GM21717 (cell line): ENCODE results near the gene CKAP2.
A peak's percentile ranks its signal among the peaks of the same experiment; 100 is the strongest.
"Not testable (repeated sequence)": the region's sequence is repeated elsewhere in the genome, so short reads cannot be mapped to it uniquely, and the experiment has no call there.

Experiments used
- ATAC-seq: cut with Tn5 transposase; IDR thresholded peaks from one replicate; pipeline ENCODE4 v1.9.1; 2021; ENCODE audit warnings: mild to moderate bottlenecking, moderate library complexity; ENCODE audit not compliant: unreplicated experiment

The CKAP2 gene

DNA sequence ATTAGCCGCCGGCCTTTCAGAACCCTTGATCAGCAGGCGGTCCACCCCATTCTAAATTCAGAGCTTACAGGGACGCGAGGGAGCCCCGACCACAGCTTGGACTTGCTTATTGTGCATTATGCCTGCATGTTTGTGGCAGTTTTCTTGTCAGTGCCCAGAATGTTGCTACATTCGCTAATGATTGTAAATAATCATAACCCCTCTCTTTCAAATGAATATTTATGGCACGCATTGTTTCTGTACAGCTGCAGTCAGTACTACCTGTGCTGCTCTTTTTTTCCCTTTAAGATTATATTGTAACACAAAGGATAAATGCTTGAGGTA, 4.5 kb upstream of the CKAP2 start:
- no peak for ATAC-seq

DNA sequence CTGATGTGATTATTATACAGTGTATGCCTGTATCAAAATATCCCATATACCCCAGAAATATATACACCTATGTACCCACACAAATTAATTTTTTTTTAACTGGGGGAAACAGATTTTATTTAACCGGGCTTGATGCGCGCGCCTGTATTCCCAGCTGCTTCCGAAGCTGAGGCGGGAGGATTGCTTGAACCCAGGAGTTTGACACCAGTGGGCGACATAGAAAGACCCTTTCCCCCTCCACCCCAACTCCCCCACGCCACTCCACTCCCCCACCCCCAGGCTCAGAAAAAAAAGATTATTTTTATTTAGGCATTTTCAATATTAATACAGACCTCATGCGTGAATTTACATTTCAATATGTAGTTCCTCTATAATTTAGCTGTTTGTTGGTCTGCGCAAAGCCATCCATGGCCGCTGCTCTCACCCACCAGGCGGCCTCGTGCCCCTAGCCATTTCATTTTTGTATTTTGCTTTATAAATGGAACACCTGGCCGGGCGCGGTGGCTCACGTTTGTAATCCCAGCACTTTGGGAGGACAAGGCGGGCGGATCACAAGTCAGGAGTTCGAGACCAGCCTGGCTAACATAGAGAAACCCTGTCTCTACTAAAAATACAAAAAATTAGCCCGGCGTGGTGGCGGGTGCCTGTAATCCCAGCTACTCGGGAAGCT, 4.0 kb upstream of the CKAP2 start:
- no peak for ATAC-seq

DNA sequence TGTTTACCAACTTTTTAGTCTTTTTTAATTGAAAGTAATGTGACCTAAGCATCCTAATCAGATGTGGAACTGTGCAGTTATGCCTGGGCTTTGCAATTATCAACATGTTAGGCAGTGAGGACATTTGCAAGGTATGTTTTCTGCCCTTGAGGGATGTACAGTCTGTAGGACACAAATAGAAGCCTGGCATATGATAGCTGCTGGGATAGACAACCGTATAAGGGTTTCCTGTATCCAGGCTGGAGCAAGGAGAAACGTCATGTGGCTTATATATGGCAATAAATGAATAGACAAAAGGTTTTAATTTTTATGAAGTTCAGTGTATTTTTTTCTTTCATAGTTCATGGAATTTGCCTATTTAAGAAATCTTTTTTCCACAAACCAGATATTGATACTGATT, 2.8 kb upstream of the CKAP2 start:
- no peak for ATAC-seq

DNA sequence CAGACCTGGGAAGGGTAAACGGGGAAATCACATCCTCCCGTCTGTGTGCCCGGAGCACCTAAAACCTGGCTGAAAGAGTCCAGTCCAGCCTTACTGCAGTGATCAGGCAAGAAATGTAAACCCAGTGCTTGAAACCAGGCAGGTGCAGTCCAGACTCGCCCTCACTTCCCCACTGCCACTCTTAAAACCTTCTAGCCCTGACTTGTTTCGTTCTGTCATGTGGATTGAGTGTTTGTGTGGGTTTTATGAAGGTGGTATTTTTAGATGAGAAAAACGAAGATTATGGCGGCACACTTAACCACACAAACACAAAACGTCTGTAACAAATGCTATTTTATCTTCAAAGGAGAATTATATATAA, 839 bp upstream of the CKAP2 start:
- ATAC-seq, result peak; percentile 35

DNA sequence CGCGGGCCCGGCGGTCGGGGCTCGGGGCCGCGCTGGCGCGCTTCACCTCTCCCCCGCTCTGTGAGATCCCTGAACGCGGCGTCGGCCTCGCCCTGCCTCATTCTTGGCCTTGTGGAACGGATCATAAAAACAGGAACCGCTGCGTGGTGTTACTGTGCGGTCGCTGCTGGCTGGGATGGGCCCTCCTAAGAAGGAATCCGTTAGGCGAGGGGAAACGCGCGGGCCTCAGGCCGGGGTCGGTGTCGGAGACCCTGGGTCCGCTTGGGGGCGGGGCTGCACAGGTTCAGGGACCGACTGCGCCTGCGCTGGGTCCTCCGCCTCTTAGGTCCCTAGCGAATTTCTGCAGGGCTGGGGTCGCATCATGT, 381 bp downstream of the CKAP2 start:
- peak; percentile 31 for ATAC-seq

DNA sequence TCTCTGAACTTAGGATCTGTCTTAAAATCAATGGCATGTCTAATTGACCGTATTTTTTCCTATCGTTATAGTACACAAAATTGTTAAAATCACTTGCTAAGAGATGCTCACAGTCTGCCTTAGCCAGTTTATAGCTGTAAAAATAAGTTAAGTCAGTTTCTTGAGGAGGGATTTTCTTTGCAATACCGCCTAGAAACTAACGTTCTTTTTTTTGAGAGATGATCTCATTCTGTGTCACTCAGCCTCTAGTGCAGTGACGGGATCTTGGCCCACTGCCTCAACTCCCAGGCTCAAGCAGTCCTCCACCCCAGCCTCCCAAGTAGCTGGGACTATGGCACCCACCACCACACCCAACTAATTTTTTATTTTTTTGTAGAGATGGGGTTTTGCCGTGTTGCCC, 4.4 kb downstream of the CKAP2 start:
- ATAC-seq, result no peak

DNA sequence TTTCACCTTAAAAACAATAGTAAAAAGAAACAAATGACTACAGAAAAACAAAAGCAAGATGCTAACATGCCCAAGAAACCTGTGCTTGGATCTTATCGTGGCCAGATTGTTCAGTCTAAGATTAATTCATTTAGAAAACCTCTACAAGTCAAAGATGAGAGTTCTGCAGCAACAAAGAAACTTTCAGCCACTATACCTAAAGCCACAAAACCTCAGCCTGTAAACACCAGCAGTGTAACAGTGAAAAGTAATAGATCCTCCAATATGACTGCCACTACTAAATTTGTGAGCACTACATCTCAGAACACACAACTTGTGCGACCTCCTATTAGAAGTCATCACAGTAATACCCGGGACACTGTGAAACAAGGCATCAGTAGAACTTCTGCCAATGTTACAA, 6.0 kb downstream of the CKAP2 start:
- ATAC-seq, result no peak

DNA sequence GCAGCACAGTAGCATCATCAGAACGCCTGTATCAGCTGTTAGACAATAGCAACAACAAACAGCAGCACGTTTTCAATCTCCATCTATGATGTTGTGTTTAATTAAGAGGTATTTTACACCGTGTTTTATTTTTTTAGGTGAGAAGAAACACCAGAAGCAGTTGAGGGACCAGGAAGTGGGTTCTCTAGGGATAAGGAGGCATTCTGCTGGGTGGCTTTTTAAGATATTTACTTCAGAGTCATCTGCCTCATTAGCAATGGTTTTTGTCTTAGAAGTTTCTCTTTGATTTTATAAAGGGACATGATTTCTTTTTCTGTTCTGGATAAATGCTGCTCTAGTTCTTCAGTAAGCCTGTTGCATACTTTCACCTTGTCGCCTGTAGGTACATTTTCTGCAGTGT, 8.2 kb downstream of the CKAP2 start:
- ATAC-seq, result no peak

DNA sequence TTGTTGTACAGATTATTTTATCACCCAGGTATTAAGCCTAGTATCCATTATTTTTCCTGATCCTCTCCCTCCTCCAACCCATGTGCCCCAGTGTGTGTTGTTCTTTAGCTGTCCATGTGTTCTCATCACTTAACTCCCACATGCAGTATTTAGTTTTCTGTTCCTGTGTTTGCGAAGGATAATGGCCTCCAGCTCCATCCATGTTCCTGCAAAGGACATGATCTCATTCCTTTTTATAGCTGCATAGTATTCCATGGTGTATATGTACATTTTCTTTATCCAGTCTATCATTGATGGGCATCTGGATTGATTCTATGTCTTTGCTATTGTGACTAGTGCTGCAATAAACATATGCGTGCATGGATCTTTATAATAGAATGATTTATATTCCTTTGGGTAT, 13.2 kb downstream of the CKAP2 start:
- not testable (repeated sequence) for ATAC-seq

DNA sequence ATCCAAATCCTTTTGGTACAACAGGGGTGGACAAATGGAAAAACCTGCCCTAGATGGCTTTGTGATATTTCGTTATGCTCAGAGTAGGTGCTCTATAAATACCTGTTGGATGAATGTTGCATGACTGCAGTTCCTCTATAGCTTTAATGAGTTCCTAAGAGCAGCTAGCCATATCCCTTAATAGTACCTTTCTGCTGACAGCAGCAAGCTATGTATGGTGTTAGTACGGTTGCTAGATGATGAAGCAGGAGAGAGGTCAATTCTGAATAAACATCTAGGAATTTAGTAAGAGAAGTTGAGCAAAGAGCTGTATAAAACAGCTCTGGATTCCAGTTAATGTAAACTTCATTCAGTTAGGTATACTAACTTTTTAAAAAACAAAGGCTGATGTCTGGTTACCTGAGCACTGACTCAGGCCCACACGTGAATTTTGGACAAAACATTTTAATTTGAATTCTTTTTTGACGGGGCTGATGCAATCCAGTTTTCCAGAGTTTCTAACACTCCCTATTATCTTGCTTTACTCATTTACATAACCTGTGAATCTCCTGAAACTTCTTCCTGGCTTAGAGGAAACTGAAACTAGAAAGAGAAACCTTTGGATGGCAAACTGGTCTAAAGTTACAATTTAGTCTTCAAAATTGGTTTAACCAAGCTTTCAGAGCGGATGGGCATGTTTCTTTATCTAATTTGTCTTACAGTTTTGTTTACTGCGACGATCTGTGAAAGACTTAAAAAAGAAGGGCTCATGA, 25.6 kb downstream of the CKAP2 start:
- not testable (repeated sequence) for ATAC-seq

DNA sequence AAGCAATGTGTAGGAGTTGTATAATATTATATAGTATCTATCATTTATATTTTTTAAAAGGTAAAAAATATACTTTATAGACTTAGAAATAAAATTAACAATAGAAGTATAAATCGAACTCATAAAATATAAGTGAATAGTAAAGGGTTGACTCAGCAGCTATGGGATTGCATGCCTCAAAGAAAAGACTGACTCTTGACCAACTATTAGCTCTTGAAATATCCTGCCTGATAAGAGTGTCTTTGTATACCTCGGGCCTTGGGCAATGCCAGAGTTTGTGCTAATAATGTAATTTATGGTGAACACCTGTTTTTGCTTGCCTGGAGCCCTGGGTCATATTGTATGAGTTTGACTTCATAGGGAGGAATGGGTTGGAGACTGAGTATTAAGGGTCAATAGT, 31.8 kb downstream of the CKAP2 start:
- not testable (repeated sequence) for ATAC-seq

DNA sequence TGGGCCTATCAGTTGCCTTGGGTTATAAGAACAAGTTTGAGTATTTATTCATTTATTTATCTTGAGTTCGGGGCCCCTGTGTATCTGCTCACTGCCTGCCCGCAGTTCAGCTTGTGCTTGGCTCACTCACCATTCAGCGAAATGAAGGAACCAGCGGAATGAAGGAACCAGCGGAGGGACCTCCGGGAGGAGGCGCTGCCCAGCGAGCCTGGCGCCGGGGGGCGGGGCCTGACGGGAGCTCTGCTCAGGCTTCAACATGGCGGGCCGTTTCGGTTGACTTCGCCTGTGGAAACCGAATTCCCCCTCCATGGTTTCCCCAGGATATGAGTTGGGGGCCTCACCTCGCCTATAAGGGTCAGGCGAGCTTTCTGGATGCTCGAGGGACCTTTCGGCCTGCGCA, 33.5 kb downstream of the CKAP2 start:
- ATAC-seq, result not testable (repeated sequence)

DNA sequence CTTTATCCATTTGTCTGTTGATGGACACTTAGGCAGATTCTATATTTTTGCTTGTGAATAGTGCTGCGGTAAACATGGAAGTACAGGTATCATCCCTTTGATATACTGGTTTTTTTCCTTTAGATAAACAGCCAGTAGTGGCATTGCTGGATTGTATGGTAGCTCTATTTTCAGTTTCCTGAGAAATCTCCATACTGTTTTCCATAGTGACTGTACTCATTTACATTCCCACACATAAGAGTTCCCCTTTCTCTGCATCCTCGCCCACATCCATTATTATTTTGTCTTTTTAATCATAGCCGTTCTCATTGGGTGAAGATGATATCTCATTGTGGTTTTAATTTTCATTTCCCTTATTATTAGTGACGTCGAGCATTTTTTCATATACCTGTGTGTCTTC, 35.7 kb downstream of the CKAP2 start:
- ATAC-seq, result not testable (repeated sequence)

DNA sequence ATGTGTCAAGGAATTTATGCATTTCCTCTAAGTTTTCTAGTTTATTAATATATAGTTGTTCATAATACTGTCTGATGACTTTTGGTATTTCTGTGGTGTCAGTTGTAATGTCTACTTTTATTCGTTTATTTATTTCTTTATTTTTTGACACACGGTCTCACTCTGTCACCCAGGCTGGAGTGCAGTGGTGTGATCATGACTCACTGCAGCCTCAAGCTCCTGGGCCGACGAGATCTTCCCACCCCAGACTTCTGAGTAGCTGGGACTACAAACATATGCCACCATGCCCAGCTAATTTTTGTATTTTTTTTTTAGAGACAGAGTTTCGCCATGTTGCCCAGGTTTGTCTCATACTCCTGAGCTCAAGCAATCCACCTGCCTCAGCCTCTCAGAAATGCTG, 39.0 kb downstream of the CKAP2 start:
- ATAC-seq, result not testable (repeated sequence)

DNA sequence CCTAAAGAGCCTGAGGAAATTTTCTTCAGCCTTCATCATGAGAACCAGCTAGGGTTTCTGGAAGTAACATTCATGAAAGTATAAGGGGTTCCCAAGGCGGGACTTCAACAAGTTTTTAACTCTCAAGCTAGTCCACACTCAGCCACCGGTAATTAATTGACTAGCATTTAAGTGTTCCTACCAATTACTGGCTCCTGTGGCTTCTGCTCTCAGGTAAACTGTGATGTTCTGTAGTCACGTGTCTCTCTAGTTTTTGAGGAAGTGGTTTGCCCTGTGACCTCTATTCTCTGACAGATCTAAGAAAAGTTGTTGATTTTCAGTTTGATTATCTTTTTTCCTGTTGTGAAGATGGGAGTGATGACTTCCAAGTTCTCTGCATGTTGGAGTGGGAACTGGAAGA, 42.7 kb downstream of the CKAP2 start:
- not testable (repeated sequence) for ATAC-seq

DNA sequence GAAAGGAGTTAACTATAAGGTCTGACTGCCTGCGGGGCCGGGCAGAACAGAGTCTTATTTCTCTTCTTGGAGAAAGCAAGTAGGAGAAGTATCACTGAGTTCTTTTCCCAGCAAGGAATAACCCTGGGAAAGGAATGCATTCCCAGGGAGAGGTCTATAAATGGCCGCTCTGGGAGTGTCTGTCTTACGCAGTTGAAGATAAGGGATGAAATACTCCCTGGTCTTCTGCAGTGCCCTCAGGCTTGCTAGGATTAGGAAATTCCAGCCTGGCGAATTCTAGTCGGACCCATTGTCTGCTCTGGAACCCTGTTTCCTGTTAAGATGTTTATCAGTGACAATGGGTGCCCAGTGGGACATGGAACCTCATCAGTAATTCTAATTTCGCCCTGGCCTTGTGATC, 47.0 kb downstream of the CKAP2 start:
- not testable (repeated sequence) for ATAC-seq

DNA sequence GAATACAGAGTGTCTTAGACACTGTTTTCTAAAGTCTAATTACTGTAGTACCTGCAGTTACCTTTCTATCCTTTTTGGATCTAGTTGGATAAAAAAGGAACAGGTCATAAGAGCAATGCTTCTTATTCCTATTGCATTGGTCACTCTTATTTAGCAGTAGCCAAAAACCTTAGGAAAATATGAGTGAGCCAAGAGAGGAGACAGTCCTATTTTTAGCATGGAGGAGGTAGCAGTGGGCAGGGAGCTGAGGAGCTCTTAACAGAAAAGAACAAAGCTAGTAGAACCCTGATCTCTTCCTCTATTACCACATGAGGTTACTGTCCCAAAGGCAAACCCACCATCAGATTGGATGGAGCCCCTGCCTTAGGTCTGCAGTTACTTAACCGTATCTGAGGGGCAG, 50.6 kb downstream of the CKAP2 start:
- not testable (repeated sequence) for ATAC-seq

DNA sequence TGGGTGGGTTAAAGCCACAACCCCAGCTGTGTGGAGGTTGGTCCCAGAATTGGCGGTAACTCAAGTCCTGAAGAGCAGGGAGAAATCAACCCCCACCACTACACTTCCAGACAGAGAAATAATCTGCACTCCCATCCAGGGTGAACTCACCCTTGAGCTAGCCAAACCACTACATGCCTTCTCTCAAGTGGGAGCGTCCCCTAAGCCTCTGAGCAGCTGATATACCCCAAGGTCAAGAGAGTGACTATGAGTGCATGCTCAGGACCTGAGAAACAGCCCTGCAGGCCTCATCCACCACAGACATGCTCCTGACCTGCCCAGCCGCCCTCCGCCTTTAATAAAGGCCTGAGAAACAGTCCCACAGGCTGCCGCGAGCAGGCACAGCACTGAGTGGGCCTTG, 54.3 kb downstream of the CKAP2 start:
- not testable (repeated sequence) for ATAC-seq

DNA sequence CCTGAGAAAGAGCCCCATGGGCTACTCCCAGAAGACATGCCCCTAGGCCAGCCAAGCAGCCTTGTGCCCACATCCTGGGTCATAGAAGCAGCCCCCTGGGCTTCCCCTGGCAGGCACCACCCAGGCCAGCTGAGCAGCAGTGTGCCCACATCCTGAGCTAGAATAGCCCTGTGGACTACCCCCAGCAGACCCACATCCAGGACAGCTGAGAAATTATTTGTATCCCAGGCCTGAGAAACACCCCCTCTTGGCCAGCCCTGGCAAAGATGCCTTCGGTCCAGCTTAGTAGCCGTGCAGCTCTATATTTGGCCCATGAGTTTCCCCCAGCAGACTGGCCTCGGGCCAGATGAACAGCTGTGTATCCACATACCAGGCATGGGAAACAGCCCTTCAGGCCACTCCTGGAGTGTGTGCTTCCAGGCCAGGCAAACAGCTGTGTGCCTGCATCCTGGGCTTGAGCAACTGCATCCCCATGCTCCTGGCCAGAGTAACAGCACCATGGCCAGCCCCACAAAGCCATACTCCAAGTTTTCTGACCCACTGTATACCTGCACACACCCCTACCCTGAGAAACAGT, 55.0 kb downstream of the CKAP2 start:
- ATAC-seq, result not testable (repeated sequence)

DNA sequence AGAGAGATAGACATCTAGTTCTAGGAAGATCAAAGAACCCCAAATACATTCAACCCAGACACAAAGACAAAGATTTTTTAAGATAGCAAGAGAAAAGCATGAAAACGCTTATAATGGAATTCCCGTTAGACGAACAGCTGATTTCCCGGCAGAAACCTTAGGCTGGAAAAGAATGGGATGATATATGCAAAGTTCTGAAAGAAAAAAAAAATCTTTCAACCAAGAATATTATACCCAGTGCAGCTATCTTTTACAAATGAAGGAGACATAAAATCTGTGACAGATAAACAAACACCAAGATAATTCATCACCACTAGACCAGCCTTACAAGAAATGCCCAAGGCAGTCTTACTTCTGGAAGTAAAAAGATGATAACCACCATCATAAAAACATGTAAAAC, 56.3 kb downstream of the CKAP2 start:
- not testable (repeated sequence) for ATAC-seq

DNA sequence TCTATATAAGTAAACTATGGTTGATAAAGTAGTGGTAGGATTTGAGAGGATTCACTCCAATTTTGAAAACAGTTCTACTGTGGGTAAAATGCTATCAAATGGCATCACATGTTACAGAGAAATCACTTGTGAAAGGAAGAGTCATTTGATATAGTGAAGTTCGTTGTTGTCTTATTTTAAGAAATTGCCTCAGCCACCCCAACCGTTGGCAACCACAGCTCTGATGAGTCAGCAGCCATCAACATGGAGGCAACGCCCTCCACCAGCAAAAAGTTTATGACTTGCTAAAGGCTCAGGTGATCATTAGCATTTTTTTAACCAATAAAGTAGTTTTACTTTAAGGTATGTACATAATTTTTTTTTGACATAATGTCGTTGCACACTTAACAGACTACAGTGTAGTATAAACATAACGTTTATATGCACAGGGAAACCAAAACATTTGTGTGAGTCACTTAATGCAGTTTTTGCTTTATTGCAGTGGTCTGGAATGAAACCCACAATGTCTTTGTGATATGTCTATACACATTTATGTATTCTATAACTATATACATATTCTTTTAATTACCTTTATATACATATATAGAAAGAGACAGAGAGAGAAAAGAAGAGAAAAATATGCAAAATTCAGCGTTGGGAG, 58.8 kb downstream of the CKAP2 start:
- ATAC-seq, result not testable (repeated sequence)

DNA sequence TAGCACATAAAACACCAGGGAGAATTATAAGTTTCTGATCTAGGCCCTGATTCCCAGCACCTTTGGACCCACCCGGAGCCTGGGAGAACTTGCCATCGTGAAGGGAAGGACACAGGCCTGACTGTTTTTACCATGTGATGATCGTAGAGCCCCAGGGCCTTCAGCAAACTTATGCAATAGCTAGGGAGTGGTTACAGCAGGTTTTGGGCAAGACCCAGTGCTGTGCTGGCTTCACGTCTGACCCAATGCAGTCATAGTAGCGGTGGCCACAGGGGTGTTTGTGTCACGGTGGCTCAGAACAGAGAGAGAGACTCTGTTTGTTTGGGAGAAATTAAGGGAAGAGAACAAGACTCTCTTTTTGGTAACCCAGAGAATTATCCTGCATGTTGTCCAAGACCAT, 68.0 kb downstream of the CKAP2 start:
- not testable (repeated sequence) for ATAC-seq
